HepG2 (cell line): ENCODE results near the gene NLRX1. TPM values are rescaled to one million over a fixed set of nuclear protein-coding genes. Genes with fewer than 3 reads are reported as not detected.

Experiments used
- ATF2 ChIP-seq: sonication (generic); formaldehyde crosslinking; IDR thresholded peaks from 2 replicates; pipeline ENCODE4 v1.4.0; 2020; ENCODE audit warnings: missing genetic modification reagents
- ATF5 ChIP-seq: sonication (generic); formaldehyde crosslinking; IDR thresholded peaks from 2 replicates; pipeline ENCODE4 v1.4.0; 2020; ENCODE audit warnings: mild to moderate bottlenecking, low read depth, missing genetic modification reagents
- CCDC6 ChIP-seq: sonication (generic); formaldehyde crosslinking; IDR thresholded peaks from 2 replicates; pipeline ENCODE4 v1.8.1; 2022; ENCODE audit warnings: mild to moderate bottlenecking, missing genetic modification reagents, moderate library complexity
- GPN1 ChIP-seq: sonication (generic); formaldehyde crosslinking; IDR thresholded peaks from 2 replicates; pipeline ENCODE4 v1.5.1; 2020; ENCODE audit warnings: missing genetic modification reagents, borderline replicate concordance
- HDAC6 ChIP-seq: fragments of 200-600 bp; sonication (generic); IDR thresholded peaks from 2 replicates; pipeline ENCODE4 v1.7.0; 2017; ENCODE audit warnings: mild to moderate bottlenecking, antibody characterized with exemption, low read length, low read depth
- RAD51 ChIP-seq: fragments of 450-650 bp; IDR thresholded peaks from 2 replicates; pipeline ENCODE4 v1.6.1; 2016; ENCODE audit warnings: borderline replicate concordance
- RFX3 ChIP-seq: IDR thresholded peaks from 2 replicates; pipeline ENCODE4 v1.6.1; 2016; ENCODE audit warnings: missing biosample characterization, missing genetic modification reagents
- SP2 ChIP-seq: sonication (generic); formaldehyde crosslinking; IDR thresholded peaks from 2 replicates; pipeline ENCODE4 v1.5.1; 2020; ENCODE audit warnings: mild to moderate bottlenecking, missing genetic modification reagents
- SRSF1 ChIP-seq: fragments of 200-400 bp; formaldehyde crosslinking; optimal IDR thresholded peaks from 2 replicates; pipeline ENCODE3; 2017; ENCODE audit warnings: mild to moderate bottlenecking, low read depth, low read length, moderate library complexity
- ZBTB46 ChIP-seq: sonication (generic); formaldehyde crosslinking; IDR thresholded peaks from 2 replicates; pipeline ENCODE4 v1.4.0; 2020; ENCODE audit warnings: mild to moderate bottlenecking, missing genetic modification reagents, borderline replicate concordance
- ZFP62 ChIP-seq: sonication (generic); formaldehyde crosslinking; IDR thresholded peaks from 2 replicates; pipeline ENCODE4 v1.4.0; 2020; ENCODE audit warnings: missing genetic modification reagents
- ZFYVE20 ChIP-seq: sonication (generic); formaldehyde crosslinking; IDR thresholded peaks from 2 replicates; pipeline ENCODE4 v1.8.0; 2023; ENCODE audit warnings: low read depth, mild to moderate bottlenecking, moderate library complexity, missing genetic modification reagents, borderline replicate concordance
- ZGPAT ChIP-seq: IDR thresholded peaks from 2 replicates; pipeline ENCODE4 v1.6.1; 2016; ENCODE audit warnings: mild to moderate bottlenecking
- ZNF274 ChIP-seq: sonication (generic); formaldehyde crosslinking; IDR thresholded peaks from 2 replicates; pipeline ENCODE4 v1.5.1; 2020; ENCODE audit warnings: mild to moderate bottlenecking, missing genetic modification reagents
- ZNF280B ChIP-seq: sonication (generic); formaldehyde crosslinking; IDR thresholded peaks from 2 replicates; pipeline ENCODE4 v1.5.0; 2020; ENCODE audit warnings: missing genetic modification reagents, mild to moderate bottlenecking, borderline replicate concordance
- ZNF331 ChIP-seq: sonication (generic); formaldehyde crosslinking; IDR thresholded peaks from 2 replicates; pipeline ENCODE4 v1.4.0; 2020; ENCODE audit warnings: missing genetic modification reagents
- ZNF512 ChIP-seq: sonication (generic); formaldehyde crosslinking; IDR thresholded peaks from 2 replicates; pipeline ENCODE4 v1.4.0; 2020; ENCODE audit warnings: mild to moderate bottlenecking, missing genetic modification reagents
- ZSCAN25 ChIP-seq: sonication (generic); formaldehyde crosslinking; IDR thresholded peaks from 2 replicates; pipeline ENCODE4 v1.8.0; 2022; ENCODE audit warnings: mild to moderate bottlenecking, missing genetic modification reagents
- ZSCAN31 ChIP-seq: sonication (generic); formaldehyde crosslinking; IDR thresholded peaks from 2 replicates; pipeline ENCODE4 v1.5.0; 2020; ENCODE audit warnings: low read depth, mild to moderate bottlenecking, missing genetic modification reagents
- polyA plus RNA-seq, 8 experiments: library from polyadenylated mRNA; depleted of rRNA in 3 of 8; stranded (reverse) in 7 of 8; unstranded in 1 of 8; fragments of >200 nt; fragmentation: Illumina TruSeq in 4 of 8; extraction: Trizol in 4 of 8; gene quantifications; 2 replicates each; pipeline versions ENCODE4 v1.2.1 to v1.2.3, GENCODE V29; 2011 to 2016; ENCODE audit warnings: low read depth in 4 of 8, missing spikeins in 1 of 8, mixed read lengths in 1 of 8; ENCODE audit not compliant: insufficient read depth in 1 of 8
- total RNA-seq, 5 experiments: library from RNA; depleted of rRNA; stranded (reverse); fragments of >200 nt; fragmentation: Illumina TruSeq; extraction: Trizol; gene quantifications; 2 replicates each; pipeline ENCODE4 v1.2.3, GENCODE V29; 2016; ENCODE audit warnings: low read depth in 1 of 5

Gene NLRX1
- total and polyA plus RNA-seq, 2 of the 13 experiments (the other 11 are each of a cell fraction or from before 2014, with no cell fraction given): 8.7 to 11.0 TPM

GRCh38 chr11:119168471-119169281 is at the start of gene NLRX1 (continued):
- no peak for TF ChIP-seq ZNF512
- TF ChIP-seq SRSF1: peak; percentile 45
- no peak for TF ChIP-seq ATF2
- TF ChIP-seq ZNF280B (CRISPR knock-in tag): no peak
- peak; percentile 87 for TF ChIP-seq ZSCAN31 (CRISPR knock-in tag)
- TF ChIP-seq ZNF331 (CRISPR knock-in tag): 0 out of 2 replicates have a peak, but pooled peaks have one; percentile 11
- peak; percentile 72; the same call in 1 of the 2 replicates for TF ChIP-seq ZGPAT (CRISPR knock-in tag)
- TF ChIP-seq SP2: no peak; the same call in 1 of the 2 replicates
- no peak for TF ChIP-seq ZFP62 (CRISPR knock-in tag)
- no peak for TF ChIP-seq GPN1 (CRISPR knock-in tag)
- 0 out of 2 replicates have a peak, but pooled peaks have one; percentile 32 for TF ChIP-seq ZFYVE20
- no peak; the same call in 1 of the 2 replicates for TF ChIP-seq ATF5 (CRISPR knock-in tag)
- TF ChIP-seq ZBTB46 (CRISPR knock-in tag): no peak
- peak; percentile 77; the same call in 1 of the 2 replicates for TF ChIP-seq CCDC6 (CRISPR knock-in tag)
- TF ChIP-seq ZNF274: no peak; the same call in 1 of the 2 replicates
- peak; percentile 25; the same call in 1 of the 2 replicates for TF ChIP-seq ZSCAN25 (CRISPR knock-in tag)
- TF ChIP-seq RFX3 (CRISPR knock-in tag): no peak
- no peak for TF ChIP-seq RAD51
- no peak for TF ChIP-seq HDAC6
